DOHH2 (cell line): ENCODE data around the gene ROBO1.

ENCODE experiments used
- H3F3A ChIP-seq: fragments of 200-600 bp; sonication (generic), shearing (Covaris generic); 2 replicates; pipeline ENCODE4 v1.6.0; 2016; ENCODE audit warnings: antibody characterized with exemption, mild to moderate bottlenecking; ENCODE audit not compliant: control insufficient read depth, insufficient read depth
- H3K27ac ChIP-seq: fragments of 200-600 bp; sonication (generic); 2 replicates; pipeline ENCODE4 v1.5.1; 2014; ENCODE audit warnings: low read depth, mild to moderate bottlenecking, low read length, moderate library complexity
- H3K27me3 ChIP-seq: fragments of 200-600 bp; sonication (generic); 2 replicates; pipeline ENCODE4 v1.6.1; 2014; ENCODE audit warnings: mild to moderate bottlenecking, low read length, mixed read lengths; ENCODE audit not compliant: control insufficient read depth
- H3K36me3 ChIP-seq: fragments of 200-600 bp; sonication (generic); 2 replicates; pipeline ENCODE4 v1.6.1; 2014; ENCODE audit warnings: mild to moderate bottlenecking, low read length, moderate library complexity, mixed read lengths; ENCODE audit not compliant: control insufficient read depth
- H3K4me1 ChIP-seq: fragments of 200-600 bp; sonication (generic); 2 replicates; pipeline ENCODE4 v1.6.1; 2014; ENCODE audit warnings: mild to moderate bottlenecking, low read length, mixed read lengths; ENCODE audit not compliant: control insufficient read depth
- H3K4me2 ChIP-seq: fragments of 200-600 bp; sonication (generic); 2 replicates; pipeline ENCODE4 v1.6.0; 2014; ENCODE audit warnings: mild to moderate bottlenecking, low read length, moderate library complexity
- H3K4me3 ChIP-seq: fragments of 200-600 bp; sonication (generic); 2 replicates; pipeline ENCODE4 v1.5.1; 2014; ENCODE audit warnings: mild to moderate bottlenecking, low read length, mixed read lengths
- H3K79me2 ChIP-seq: fragments of 200-600 bp; sonication (generic); 2 replicates; pipeline ENCODE4 v1.6.1; 2014; ENCODE audit warnings: mild to moderate bottlenecking, low read length, mixed read lengths; ENCODE audit not compliant: control insufficient read depth
- H3K9me2 ChIP-seq: fragments of 200-600 bp; sonication (generic); replicated peaks from 2 replicates; pipeline ENCODE4 v1.6.1; 2014; ENCODE audit warnings: mild to moderate bottlenecking, low read length, mixed read lengths; ENCODE audit not compliant: control insufficient read depth
- H3K9me3 ChIP-seq: fragments of 200-600 bp; sonication (generic); 2 replicates; pipeline ENCODE4 v1.6.1; 2014; ENCODE audit warnings: antibody characterized with exemption, low read length, mixed read lengths; ENCODE audit not compliant: control insufficient read depth, insufficient read depth
- H4K20me1 ChIP-seq: fragments of 200-600 bp; sonication (generic); 2 replicates; pipeline ENCODE4 v1.6.0; 2014; ENCODE audit warnings: low read depth, mild to moderate bottlenecking, antibody characterized with exemption, low read length, moderate library complexity; ENCODE audit not compliant: control insufficient read depth, insufficient read depth
- CTCF ChIP-seq: fragments of 200-600 bp; sonication (generic); IDR thresholded peaks from one replicate; pipeline ENCODE4 v1.5.1; 2014; ENCODE audit warnings: antibody characterized with exemption, mild to moderate bottlenecking, low read depth, low read length; ENCODE audit not compliant: poor library complexity, severe bottlenecking
- EZH2phosphoT487 ChIP-seq: fragments of 200-600 bp; sonication (generic); IDR thresholded peaks from 2 replicates; pipeline ENCODE4 v1.6.1; 2017; ENCODE audit warnings: borderline replicate concordance, mild to moderate bottlenecking, antibody characterized with exemption, low read length, moderate library complexity, mixed read lengths

Gene ROBO1

GRCh38 chr3:79009861-79010260 lies 757.9 kb downstream of the ROBO1 start:
- H3K4me2 ChIP-seq, result no peak overlapping the region
- no peaks in the 10 kb centered on the region for H3K9me2 ChIP-seq
- H3F3A ChIP-seq, result no peaks in the 10 kb centered on the region
- no peaks in the 10 kb centered on the region for H3K9me3 ChIP-seq
- TF ChIP-seq CTCF (no peak), EZH2phosphoT487 (no peak)
- H3K27ac ChIP-seq, result no peak overlapping the region
- no peaks in the 10 kb centered on the region for H3K4me1 ChIP-seq
- H3K79me2 ChIP-seq, result no peaks in the 10 kb centered on the region
- no peaks in the 10 kb centered on the region for H3K27me3 ChIP-seq
- no peak overlapping the region for H3K4me3 ChIP-seq
- H3K36me3 ChIP-seq, result no peaks in the 10 kb centered on the region
- H4K20me1 ChIP-seq, result no peaks in the 10 kb centered on the region

GRCh38 chr3:79006077-79006476 lies 761.7 kb downstream of the ROBO1 start:
- Histone ChIP-seq H4K20me1 (no peaks in the 10 kb centered on the region), H3K27ac (no peak overlapping the region), H3K4me3 (no peak overlapping the region), H3F3A (no peaks in the 10 kb centered on the region), H3K9me2 (no peaks in the 10 kb centered on the region), H3K27me3 (no peaks in the 10 kb centered on the region), H3K36me3 (no peaks in the 10 kb centered on the region), H3K4me1 (no peaks in the 10 kb centered on the region), H3K79me2 (no peaks in the 10 kb centered on the region), H3K4me2 (no peak overlapping the region), H3K9me3 (no peaks in the 10 kb centered on the region)
- no peak for TF ChIP-seq EZH2phosphoT487
- no peak for TF ChIP-seq CTCF

DNA sequence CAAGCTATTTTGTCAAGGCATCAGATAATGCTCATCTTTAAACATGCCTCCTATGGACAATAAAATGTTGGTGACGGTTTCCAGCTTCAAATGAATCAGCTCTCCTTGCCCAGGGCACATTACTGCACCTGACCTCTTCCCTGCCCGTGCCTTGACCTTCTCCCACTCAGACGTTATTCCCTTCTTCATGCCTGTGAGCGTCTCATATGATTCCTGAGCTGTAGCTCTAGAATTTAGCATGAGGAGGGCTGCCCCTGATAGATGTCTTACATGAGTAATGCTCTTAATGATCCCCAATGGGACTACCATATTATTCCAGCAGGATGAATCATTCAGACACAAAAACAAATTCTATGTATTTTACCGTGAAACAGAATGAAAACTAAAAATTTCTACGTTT lies 762.7 kb downstream of the ROBO1 start:
- H3K79me2 ChIP-seq, result no peaks in the 10 kb centered on the region
- H3K27ac ChIP-seq, result no peak overlapping the region
- no peaks in the 10 kb centered on the region for H4K20me1 ChIP-seq
- no peaks in the 10 kb centered on the region for H3K27me3 ChIP-seq
- no peak for TF ChIP-seq CTCF
- TF ChIP-seq EZH2phosphoT487, result no peak
- no peaks in the 10 kb centered on the region for H3K9me3 ChIP-seq
- H3K36me3 ChIP-seq, result no peaks in the 10 kb centered on the region
- H3K4me3 ChIP-seq, result no peak overlapping the region
- H3K9me2 ChIP-seq, result no peaks in the 10 kb centered on the region
- H3K4me1 ChIP-seq, result no peaks in the 10 kb centered on the region
- H3K4me2 ChIP-seq, result no peak overlapping the region
- no peaks in the 10 kb centered on the region for H3F3A ChIP-seq

- no peak overlapping the region for H3K27ac ChIP-seq
- no peaks in the 10 kb centered on the region for H3K9me2 ChIP-seq
- no peaks in the 10 kb centered on the region for H3K27me3 ChIP-seq
- H3K4me3 ChIP-seq, result no peak overlapping the region
- no peaks in the 10 kb centered on the region for H4K20me1 ChIP-seq
- no peaks in the 10 kb centered on the region for H3K36me3 ChIP-seq
- H3F3A ChIP-seq, result no peaks in the 10 kb centered on the region
- H3K4me1 ChIP-seq, result no peaks in the 10 kb centered on the region
- TF ChIP-seq CTCF, result no peak
- TF ChIP-seq EZH2phosphoT487, result no peak
- H3K79me2 ChIP-seq, result no peaks in the 10 kb centered on the region
- H3K9me3 ChIP-seq, result no peaks in the 10 kb centered on the region
- no peak overlapping the region for H3K4me2 ChIP-seq
Observed at GRCh38 chr3:79003994-79004393, 763.8 kb downstream of the ROBO1 start.
